KMS-11 (cell line): Measurements from ENCODE around the gene ZNF581.

Source experiments
- H2AFZ ChIP-seq: fragments of 200-600 bp; sonication (generic); 2 replicates; pipeline ENCODE4 v1.6.1; 2016; ENCODE audit warnings: antibody characterized with exemption, mixed run types, low read depth
- H3K27ac ChIP-seq: fragments of 200-600 bp; sonication (generic); 2 replicates; pipeline ENCODE4 v1.6.1; 2016; ENCODE audit warnings: mild to moderate bottlenecking, mixed run types
- H3K27me3 ChIP-seq: fragments of 200-600 bp; sonication (generic); 2 replicates; pipeline ENCODE4 v1.6.1; 2017; ENCODE audit warnings: mild to moderate bottlenecking, low read depth, mixed run types, moderate library complexity; ENCODE audit not compliant: insufficient read depth
- H3K36me3 ChIP-seq: fragments of 200-600 bp; sonication (generic); 2 replicates; pipeline ENCODE4 v1.6.1; 2017; ENCODE audit warnings: mild to moderate bottlenecking, mixed run types; ENCODE audit not compliant: insufficient read depth
- H3K4me1 ChIP-seq: fragments of 200-600 bp; sonication (generic); 2 replicates; pipeline ENCODE4 v1.6.1; 2016; ENCODE audit warnings: mild to moderate bottlenecking, low read depth, mixed run types; ENCODE audit not compliant: poor library complexity, severe bottlenecking
- H3K4me2 ChIP-seq: fragments of 200-600 bp; sonication (generic); 2 replicates; pipeline ENCODE4 v1.7.0; 2016; ENCODE audit warnings: mild to moderate bottlenecking, mixed run types
- H3K4me3 ChIP-seq: fragments of 200-600 bp; sonication (generic); IDR thresholded peaks from 2 replicates; pipeline ENCODE4 v1.6.1; 2017; ENCODE audit warnings: low read depth, low read length, mixed read lengths; ENCODE audit not compliant: insufficient read depth
- H3K79me2 ChIP-seq: fragments of 200-600 bp; sonication (generic); 2 replicates; pipeline ENCODE4 v1.6.1; 2016; ENCODE audit warnings: low read depth, mixed run types; ENCODE audit not compliant: insufficient read depth
- H3K9ac ChIP-seq: fragments of 200-600 bp; sonication (generic); 2 replicates; pipeline ENCODE4 v1.6.1; 2016; ENCODE audit warnings: mild to moderate bottlenecking, mixed run types
- H4K20me1 ChIP-seq: fragments of 200-600 bp; sonication (generic); 2 replicates; pipeline ENCODE4 v1.6.1; 2016; ENCODE audit warnings: mild to moderate bottlenecking, mixed run types; ENCODE audit not compliant: insufficient read depth
- TF ChIP-seq, protein P1 (sequence below): fragments of 200-600 bp; sonication (generic); conservative IDR thresholded peaks from 2 replicates; pipeline ENCODE4 v1.6.1; 2017; ENCODE audit warnings: low read depth, mild to moderate bottlenecking, antibody characterized with exemption, low read length, moderate library complexity, mixed read lengths

The ZNF581 gene

DNA sequence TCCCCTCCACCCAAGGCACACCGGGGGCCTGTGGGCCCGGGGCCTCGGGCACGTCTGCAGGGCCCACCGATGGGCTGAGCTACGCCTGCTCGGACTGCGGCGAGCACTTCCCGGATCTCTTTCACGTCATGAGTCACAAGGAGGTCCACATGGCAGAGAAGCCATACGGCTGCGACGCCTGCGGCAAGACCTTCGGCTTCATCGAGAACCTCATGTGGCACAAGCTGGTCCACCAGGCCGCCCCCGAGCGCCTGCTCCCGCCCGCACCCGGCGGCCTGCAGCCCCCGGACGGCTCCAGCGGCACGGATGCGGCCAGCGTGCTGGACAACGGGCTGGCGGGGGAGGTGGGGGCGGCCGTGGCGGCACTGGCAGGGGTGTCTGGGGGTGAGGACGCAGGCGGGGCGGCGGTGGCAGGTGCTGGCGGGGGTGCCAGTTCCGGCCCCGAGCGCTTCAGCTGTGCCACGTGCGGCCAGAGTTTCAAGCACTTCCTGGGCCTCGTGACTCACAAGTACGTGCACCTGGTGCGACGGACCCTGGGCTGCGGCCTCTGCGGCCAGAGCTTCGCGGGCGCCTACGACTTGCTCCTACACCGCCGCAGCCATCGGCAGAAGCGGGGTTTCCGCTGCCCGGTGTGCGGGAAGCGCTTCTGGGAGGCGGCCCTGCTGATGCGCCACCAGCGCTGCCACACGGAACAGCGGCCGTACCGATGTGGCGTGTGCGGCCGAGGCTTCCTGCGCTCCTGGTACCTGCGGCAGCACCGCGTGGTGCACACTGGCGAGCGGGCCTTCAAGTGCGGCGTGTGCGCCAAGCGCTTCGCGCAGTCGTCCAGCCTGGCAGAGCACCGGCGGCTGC, 27.7 kb upstream of the ZNF581 start:
- Histone ChIP-seq H2AFZ (no peak overlapping the region), H3K4me1 (peaks cover 14% of the 10 kb centered on the region), H3K27me3 (no peaks in the 10 kb centered on the region), H3K36me3 (no peaks in the 10 kb centered on the region), H3K27ac (no peak overlapping the region), H3K4me3 (no peak overlapping the region), H4K20me1 (no peaks in the 10 kb centered on the region), H3K79me2 (no peaks in the 10 kb centered on the region), H3K9ac (no peak overlapping the region), H3K4me2 (no peak overlapping the region)
- TF ChIP-seq, protein P1, sequence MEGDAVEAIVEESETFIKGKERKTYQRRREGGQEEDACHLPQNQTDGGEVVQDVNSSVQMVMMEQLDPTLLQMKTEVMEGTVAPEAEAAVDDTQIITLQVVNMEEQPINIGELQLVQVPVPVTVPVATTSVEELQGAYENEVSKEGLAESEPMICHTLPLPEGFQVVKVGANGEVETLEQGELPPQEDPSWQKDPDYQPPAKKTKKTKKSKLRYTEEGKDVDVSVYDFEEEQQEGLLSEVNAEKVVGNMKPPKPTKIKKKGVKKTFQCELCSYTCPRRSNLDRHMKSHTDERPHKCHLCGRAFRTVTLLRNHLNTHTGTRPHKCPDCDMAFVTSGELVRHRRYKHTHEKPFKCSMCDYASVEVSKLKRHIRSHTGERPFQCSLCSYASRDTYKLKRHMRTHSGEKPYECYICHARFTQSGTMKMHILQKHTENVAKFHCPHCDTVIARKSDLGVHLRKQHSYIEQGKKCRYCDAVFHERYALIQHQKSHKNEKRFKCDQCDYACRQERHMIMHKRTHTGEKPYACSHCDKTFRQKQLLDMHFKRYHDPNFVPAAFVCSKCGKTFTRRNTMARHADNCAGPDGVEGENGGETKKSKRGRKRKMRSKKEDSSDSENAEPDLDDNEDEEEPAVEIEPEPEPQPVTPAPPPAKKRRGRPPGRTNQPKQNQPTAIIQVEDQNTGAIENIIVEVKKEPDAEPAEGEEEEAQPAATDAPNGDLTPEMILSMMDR = no peak

GRCh38 chr19:55616395-55616875, 27.0 kb upstream of the ZNF581 start:
- Histone ChIP-seq H3K27me3 (no peaks in the 10 kb centered on the region), H3K79me2 (no peaks in the 10 kb centered on the region), H3K9ac (no peak overlapping the region), H4K20me1 (no peaks in the 10 kb centered on the region), H2AFZ (no peak overlapping the region), H3K4me3 (no peak overlapping the region), H3K36me3 (no peaks in the 10 kb centered on the region), H3K4me1 (peaks cover 12% of the 10 kb centered on the region), H3K27ac (no peak overlapping the region), H3K4me2 (no peak overlapping the region)
- TF ChIP-seq, protein P1 = no peak

- H3K4me3 ChIP-seq = no peak overlapping the region
- H3K9ac ChIP-seq = no peak overlapping the region
- H3K4me2 ChIP-seq = no peak overlapping the region
- TF ChIP-seq, protein P1 = no peak
- H2AFZ ChIP-seq = no peak overlapping the region
- no peaks in the 10 kb centered on the region for H3K27me3 ChIP-seq
- no peak overlapping the region for H3K27ac ChIP-seq
- no peaks in the 10 kb centered on the region for H4K20me1 ChIP-seq
- peaks cover 2% of the 10 kb centered on the region for H3K4me1 ChIP-seq
- no peaks in the 10 kb centered on the region for H3K36me3 ChIP-seq
- no peaks in the 10 kb centered on the region for H3K79me2 ChIP-seq
These were observed 26.0 kb upstream of the ZNF581 start for GRCh38 chr19:55617426-55617825.

GRCh38 chr19:55618426-55618825, 25.0 kb upstream of the ZNF581 start:
- Histone ChIP-seq H3K36me3 (no peaks in the 10 kb centered on the region), H3K4me3 (no peak overlapping the region), H2AFZ (no peak overlapping the region), H3K9ac (no peak overlapping the region), H3K79me2 (no peaks in the 10 kb centered on the region), H4K20me1 (no peaks in the 10 kb centered on the region), H3K4me2 (no peak overlapping the region), H3K4me1 (peaks cover 3% of the 10 kb centered on the region), H3K27me3 (no peaks in the 10 kb centered on the region), H3K27ac (no peak overlapping the region)
- TF ChIP-seq, protein P1 = no peak
